GM12892 (cell line): ENCODE results near the gene CAMK2N2.

Source experiments
- POLR2A ChIP-seq: IDR thresholded peaks from 2 replicates; pipeline ENCODE4 v1.6.1; 2011; ENCODE audit warnings: low read depth, low read length, control low read depth
- POLR2AphosphoS5 ChIP-seq: IDR thresholded peaks from 2 replicates; pipeline ENCODE4 v1.6.1; 2011; ENCODE audit warnings: low read depth, low read length, control low read depth
- TAF1 ChIP-seq: IDR thresholded peaks from 2 replicates; pipeline ENCODE4 v1.6.1; 2011; ENCODE audit warnings: low read depth, mild to moderate bottlenecking, control low read depth, low read length, borderline replicate concordance

DNA sequence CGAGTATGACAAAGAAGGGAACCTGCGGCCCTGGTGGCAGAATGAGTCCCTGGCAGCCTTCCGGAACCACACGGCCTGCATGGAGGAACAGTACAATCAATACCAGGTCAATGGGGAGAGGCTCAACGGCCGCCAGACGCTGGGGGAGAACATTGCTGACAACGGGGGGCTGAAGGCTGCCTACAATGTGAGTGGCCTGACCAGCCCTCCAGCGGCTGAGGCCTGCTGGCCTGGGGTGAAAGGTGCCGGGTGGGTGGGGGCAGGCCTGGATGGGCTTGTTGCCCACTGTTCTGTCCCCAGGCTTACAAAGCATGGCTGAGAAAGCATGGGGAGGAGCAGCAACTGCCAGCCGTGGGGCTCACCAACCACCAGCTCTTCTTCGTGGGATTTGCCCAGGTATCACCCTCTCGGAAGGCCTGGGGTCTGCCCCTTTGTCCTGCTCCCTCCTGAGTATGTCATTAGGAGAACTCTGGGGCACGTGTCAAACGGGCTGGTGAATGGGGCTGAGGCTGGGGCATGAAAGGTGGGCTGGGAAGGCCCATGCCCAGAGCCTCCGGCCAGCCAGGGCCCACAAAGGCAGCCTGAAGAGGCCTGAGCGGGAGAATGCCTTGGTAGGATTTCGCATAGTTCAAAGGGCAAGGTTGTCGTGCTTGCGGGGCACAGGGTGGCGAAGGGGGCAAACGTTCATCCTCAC is 29.8 kb upstream of the CAMK2N2 start:
- TF ChIP-seq POLR2A: no peak
- TF ChIP-seq TAF1: no peak
- no peak for TF ChIP-seq POLR2AphosphoS5
